Activated T-helper 1 cell treated with anti-CD3 and anti-CD28 coated beads, Interleukin-12 subunit alpha, Interleukin-12 subunit beta, Interleukin-2, Interleukin-4 antibody, amounts not matched to agents 30 ng/mL and 10 ng/mL and 1 ng/mL, durations not matched to agents 14 hours and 24 hours and 36 hours (primary cell): Measurements from ENCODE around the gene DNAJC15. TPM values are rescaled to one million over a fixed set of nuclear protein-coding genes. Genes with fewer than 3 reads are reported as not detected.
A peak's percentile ranks its signal among the peaks of the same experiment; 100 is the strongest.
"Not testable (repeated sequence)": the region's sequence is repeated elsewhere in the genome, so short reads cannot be mapped to it uniquely, and the experiment has no call there.

Experiments used
- DNase-seq: peaks from one replicate; pipeline ENCODE4 v3.0.0; 2021; ENCODE audit warnings: low spot score
- H3K27ac Mint-ChIP-seq: one replicate; pipeline ENCODE4 v1.8.0; 2021; ENCODE audit warnings: mild to moderate bottlenecking, mixed read lengths
- H3K27me3 Mint-ChIP-seq: one replicate; pipeline ENCODE4 v1.8.0; 2022; ENCODE audit warnings: mild to moderate bottlenecking, moderate library complexity, mixed read lengths; ENCODE audit not compliant: insufficient read depth
- H3K36me3 Mint-ChIP-seq: one replicate; pipeline ENCODE4 v1.8.0; 2021; ENCODE audit warnings: low read depth, mixed read lengths
- H3K4me1 Mint-ChIP-seq: one replicate; pipeline ENCODE4 v1.8.0; 2021; ENCODE audit warnings: low read depth, mixed read lengths
- H3K4me3 Mint-ChIP-seq: one replicate; pipeline ENCODE4 v1.8.0; 2021; ENCODE audit warnings: mild to moderate bottlenecking, moderate library complexity, mixed read lengths
- H3K9me3 Mint-ChIP-seq: one replicate; pipeline ENCODE4 v1.8.0; 2021; ENCODE audit warnings: mixed read lengths
- intact Hi-C: fragments of 100-400 bp; cut with micrococcal nuclease; formaldehyde crosslinking; loops from one replicate; pipeline ENCODE4 v1.15.1; 2024
- total RNA-seq: library from RNA; stranded (reverse); gene quantifications from 2 replicates; pipeline ENCODE4 v1.2.3, GENCODE V29; 2022

The DNAJC15 gene
- total RNA-seq, 1 donor from 2014 or later: 20.5 TPM

DNA sequence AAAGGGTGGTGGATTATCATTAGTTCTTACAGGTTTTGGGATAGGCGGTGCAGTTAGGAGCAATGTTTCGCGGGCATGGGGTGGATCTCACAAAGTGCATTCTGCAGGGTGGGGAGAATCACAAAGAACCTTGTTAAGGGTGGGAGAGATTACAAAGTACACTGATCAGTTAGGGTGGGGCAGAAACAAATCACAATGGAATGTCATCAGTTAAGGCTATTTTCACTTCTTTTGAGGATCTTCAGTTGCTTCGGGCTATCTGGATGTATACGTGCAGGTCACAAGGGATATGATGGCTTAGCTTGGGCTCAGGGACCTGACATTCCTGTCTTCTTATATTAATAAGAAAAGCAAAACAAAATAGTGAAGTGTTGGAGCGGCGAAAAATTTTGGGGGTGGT, 36.4 kb downstream of the DNAJC15 start:
- DNase-seq, H3K9me3 Mint-ChIP-seq, H3K27ac Mint-ChIP-seq, H3K27me3 Mint-ChIP-seq, H3K4me3 Mint-ChIP-seq, intact Hi-C loops: not testable (repeated sequence)
- peaks cover 19% of the 10 kb centered on the region for H3K36me3 Mint-ChIP-seq
- H3K4me1 Mint-ChIP-seq: peaks cover 29% of the 10 kb centered on the region

DNA sequence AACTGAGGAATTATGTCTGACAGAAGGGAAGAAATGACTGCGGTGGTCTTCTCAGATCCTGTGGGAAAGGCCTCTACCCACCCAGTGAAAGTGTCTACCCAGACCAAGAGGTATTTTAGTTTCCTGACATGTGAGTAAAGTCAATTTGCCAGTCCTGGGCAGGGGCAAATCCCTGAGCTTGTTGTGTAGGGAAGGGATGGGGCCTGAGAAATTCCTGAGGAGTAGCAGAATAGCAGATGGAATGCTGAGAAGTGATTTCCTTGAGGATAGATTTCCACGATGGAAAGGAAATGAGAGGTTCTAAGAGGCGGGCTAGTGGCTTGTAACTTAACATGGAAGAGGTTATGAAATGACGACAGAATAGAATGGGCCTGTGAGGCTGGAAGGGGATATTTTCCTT, 37.4 kb downstream of the DNAJC15 start:
- DNase-seq, intact Hi-C loops, H3K27me3 Mint-ChIP-seq, H3K4me3 Mint-ChIP-seq, H3K9me3 Mint-ChIP-seq: not testable (repeated sequence)
- Mint-ChIP-seq H3K36me3 (peaks cover 19% of the 10 kb centered on the region), H3K4me1 (peaks cover 29% of the 10 kb centered on the region), H3K27ac (peak overlapping the region; percentile 7)

DNA sequence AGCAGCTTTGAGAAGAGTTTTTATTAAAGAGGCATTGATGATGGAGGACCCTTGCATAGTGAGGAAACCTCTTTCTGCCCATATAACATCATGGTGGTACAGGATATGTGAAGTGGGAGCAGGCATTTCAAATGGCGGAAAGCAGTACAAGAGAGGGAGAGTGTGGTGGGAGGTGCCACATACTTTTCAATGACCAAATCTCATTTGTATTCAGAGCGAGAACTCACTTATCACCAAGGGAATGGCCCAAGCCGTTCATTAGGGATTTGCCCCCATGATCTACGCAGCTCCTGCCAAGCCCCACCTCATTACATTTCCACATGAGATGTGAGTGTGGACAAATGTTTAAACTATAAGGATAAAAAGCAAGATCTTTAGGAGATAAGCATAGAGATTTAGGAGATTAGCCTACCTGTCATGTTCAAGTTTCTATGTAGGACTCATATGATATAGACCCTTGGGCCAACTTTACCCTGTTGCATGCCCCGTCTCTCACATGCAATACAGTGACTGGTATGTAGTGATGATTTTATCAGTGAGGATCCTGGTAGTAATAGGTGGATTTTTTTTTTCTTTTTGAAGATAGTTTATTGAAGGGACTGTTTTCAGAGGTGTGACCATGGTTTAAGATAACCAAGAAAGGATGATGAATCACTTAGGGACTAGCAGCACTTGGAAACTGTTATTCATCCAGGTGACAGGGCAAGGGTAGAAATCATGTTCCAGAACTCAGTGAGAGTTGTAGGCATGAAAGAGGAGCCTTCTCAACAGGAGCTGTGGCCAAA, 38.3 kb downstream of the DNAJC15 start:
- Mint-ChIP-seq H3K27ac (peak overlapping the region; percentile 62), H3K4me3 (no peak overlapping the region), H3K27me3 (no peaks in the 10 kb centered on the region), H3K9me3 (no peaks in the 10 kb centered on the region), H3K36me3 (peaks cover 21% of the 10 kb centered on the region), H3K4me1 (peaks cover 29% of the 10 kb centered on the region)
- DNase-seq: no peak
- intact Hi-C loops: loop anchor here (1.0 kb wide), 1 partner anchor 14 kb away; no protein-coding TSS in a partner anchor

DNA sequence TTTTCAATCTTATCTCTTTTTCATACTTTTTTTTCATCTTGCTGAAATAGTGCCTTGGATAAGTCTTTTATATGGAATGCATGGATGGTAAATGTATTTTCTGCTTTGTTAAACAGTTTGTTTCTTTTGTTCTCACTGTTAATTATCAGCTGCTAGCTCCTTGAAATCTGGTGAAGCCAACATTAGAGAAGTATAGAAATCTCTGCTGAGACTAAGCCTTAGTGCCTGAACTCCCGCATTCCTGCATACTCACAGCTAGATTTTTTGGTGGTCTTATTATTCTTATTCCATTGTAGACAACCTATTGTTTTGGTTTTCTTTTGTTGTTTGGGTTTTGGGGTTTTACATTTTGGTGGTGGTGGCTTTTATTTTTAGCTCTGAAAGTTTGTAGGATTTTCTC, 48.4 kb downstream of the DNAJC15 start:
- Mint-ChIP-seq H3K9me3 (no peaks in the 10 kb centered on the region), H3K4me3 (no peak overlapping the region), H3K27me3 (no peaks in the 10 kb centered on the region), H3K4me1 (peaks cover 36% of the 10 kb centered on the region), H3K36me3 (peaks cover 19% of the 10 kb centered on the region), H3K27ac (no peak overlapping the region)
- no peak for DNase-seq
- intact Hi-C loops: no loop called here

DNA sequence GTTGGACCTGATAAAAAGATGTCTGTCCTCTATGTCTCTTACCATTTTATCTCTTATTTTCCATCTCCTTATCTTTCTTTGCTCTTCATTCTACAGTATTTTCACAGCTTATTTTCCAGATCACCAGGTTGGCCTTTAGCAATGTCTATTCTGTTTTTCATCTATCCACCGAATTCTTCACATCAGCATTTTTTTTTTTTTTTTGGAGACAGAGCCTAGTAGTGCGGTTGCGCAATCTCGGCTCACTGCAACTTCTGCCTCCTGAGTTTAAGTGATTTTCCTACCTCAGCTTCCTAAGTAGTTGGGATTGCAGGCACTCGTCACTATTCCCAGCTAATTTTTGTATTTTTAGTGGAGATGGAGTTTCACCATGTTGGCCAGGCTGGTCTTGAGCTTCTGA, 49.0 kb downstream of the DNAJC15 start:
- no peak for DNase-seq
- H3K9me3 Mint-ChIP-seq: no peaks in the 10 kb centered on the region
- H3K27me3 Mint-ChIP-seq: no peaks in the 10 kb centered on the region
- H3K4me3 Mint-ChIP-seq: no peak overlapping the region
- no peak overlapping the region for H3K27ac Mint-ChIP-seq
- intact Hi-C loops: no loop called here
- H3K36me3 Mint-ChIP-seq: peaks cover 19% of the 10 kb centered on the region
- peaks cover 39% of the 10 kb centered on the region for H3K4me1 Mint-ChIP-seq

DNA sequence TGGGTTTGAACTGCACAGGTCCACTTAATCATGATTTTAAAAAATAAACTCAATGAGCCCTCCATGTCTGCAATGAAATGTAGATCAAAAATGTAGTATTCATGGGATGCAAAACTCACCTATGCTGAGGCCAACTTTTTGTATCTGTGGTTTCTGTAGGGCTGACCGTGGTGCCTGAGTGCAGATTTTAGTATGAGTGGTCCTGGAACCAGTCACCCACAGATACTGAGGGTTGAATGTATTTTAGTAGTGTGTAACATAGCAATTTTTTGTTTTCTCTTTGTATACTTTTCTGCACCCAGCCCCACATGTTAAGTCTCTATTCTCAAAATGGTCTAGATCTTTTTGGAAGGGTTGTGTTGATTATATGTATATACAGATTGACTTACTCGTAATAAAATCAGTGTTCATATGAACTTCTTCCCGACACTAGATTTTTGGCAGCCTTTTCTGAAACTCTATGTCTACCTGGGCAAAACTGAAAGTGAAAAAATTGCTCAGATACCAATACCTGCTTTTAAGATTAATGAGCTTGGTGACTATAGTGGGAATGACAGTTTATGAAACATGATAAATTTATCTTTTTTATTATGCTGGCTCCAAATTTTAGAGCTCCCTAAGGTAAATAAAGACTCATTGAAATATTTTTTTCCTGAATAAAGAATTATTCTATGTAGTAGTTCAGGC, 51.6 kb downstream of the DNAJC15 start:
- intact Hi-C loops: loop anchor here (1.0 kb wide), 1 partner anchor 13 kb away; no protein-coding TSS in a partner anchor
- no peak overlapping the region for H3K4me3 Mint-ChIP-seq
- DNase-seq: no peak
- H3K27ac Mint-ChIP-seq: no peak overlapping the region
- H3K4me1 Mint-ChIP-seq: peaks cover 53% of the 10 kb centered on the region
- no peaks in the 10 kb centered on the region for H3K9me3 Mint-ChIP-seq
- H3K27me3 Mint-ChIP-seq: peaks cover 2% of the 10 kb centered on the region
- H3K36me3 Mint-ChIP-seq: peaks cover 21% of the 10 kb centered on the region

DNA sequence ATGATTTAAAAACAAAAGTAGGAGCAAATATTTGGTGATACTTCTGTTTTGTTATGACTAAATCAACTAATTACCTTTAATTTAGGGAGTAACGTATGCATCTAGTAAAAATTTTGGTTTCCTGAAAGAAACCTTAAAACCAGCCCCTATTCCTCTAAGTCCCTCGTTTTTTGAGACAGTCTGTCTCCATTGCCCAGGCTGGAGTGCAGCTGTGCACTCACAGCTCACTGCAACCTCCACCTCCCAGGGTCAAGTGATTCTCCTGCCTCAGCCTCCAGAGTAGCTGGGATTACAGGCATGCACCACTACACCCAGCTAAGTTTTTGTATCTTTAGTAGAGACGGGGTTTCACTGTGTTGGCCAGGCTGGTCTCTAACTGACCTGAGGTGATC, 52.1 kb downstream of the DNAJC15 start:
- not testable (repeated sequence) for H3K27ac Mint-ChIP-seq, DNase-seq, H3K27me3 Mint-ChIP-seq, H3K9me3 Mint-ChIP-seq, H3K4me3 Mint-ChIP-seq
- H3K36me3 Mint-ChIP-seq: peaks cover 26% of the 10 kb centered on the region
- intact Hi-C loops: loop anchor here (1.0 kb wide), 1 partner anchor 13 kb away; no protein-coding TSS in a partner anchor
- H3K4me1 Mint-ChIP-seq: peaks cover 53% of the 10 kb centered on the region

DNA sequence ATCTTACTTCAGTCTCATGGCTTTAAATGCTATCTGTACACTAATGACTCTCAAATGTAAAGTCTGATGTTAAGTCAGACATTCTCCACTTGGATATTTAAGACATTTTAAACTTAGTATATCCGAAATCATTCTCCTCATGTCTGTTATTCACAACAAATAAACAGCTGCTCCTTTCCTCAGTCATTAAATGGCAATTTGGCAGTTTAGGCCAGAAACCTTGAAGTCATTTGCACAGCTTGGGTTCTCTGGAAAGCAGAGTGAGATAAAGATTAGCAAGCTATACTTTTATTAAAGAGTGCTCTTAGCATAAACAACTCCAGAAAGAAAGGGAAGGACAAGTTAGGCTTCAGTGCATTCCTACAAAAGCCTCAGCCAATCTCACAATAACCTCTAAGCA, 53.7 kb downstream of the DNAJC15 start:
- intact Hi-C loops: no loop called here
- no peak overlapping the region for H3K4me3 Mint-ChIP-seq
- no peak overlapping the region for H3K27ac Mint-ChIP-seq
- peaks cover 2% of the 10 kb centered on the region for H3K27me3 Mint-ChIP-seq
- peaks cover 36% of the 10 kb centered on the region for H3K36me3 Mint-ChIP-seq
- H3K4me1 Mint-ChIP-seq: peaks cover 46% of the 10 kb centered on the region
- H3K9me3 Mint-ChIP-seq: peaks cover 7% of the 10 kb centered on the region
- no peak for DNase-seq

DNA sequence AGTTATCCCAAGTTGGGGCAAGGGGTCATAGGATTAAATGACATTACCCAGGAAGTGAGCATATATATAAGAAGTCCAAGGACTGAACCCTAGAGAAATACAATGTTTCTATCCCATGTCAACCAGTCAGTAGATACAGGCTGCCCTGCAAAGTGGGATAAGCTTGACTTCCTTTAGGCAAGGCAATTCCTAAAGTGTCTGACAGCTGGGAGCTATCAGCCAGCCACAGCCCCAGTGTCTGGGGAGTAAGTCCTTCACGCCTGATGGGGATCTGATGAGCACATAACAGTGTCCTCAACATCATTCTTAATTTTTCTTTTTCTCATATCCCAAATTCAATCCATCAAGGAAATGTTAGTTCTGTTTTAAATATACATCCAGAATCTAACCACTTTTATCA, 54.1 kb downstream of the DNAJC15 start:
- intact Hi-C loops: no loop called here
- Mint-ChIP-seq H3K4me1 (peaks cover 42% of the 10 kb centered on the region), H3K27ac (no peak overlapping the region)

DNA sequence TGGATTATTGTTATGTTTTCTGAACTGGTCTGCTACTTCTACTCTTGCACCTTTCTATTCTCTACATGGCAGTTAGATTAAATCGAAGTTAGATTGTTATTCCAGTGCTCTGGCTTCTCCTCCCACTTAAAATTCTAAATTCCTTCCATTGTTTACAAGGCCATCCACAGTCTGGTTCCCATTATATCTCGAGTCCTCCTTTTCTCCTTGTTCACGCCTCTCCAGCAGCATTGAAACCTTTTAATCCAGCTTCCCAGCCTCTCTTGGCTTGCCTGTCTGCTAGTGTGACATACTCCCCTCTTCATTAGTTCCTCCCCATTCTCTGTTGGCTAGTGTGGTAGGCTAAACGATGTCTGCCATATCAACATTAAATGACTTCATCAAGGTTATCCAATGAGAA, 54.5 kb downstream of the DNAJC15 start:
- Mint-ChIP-seq H3K4me1 (peaks cover 39% of the 10 kb centered on the region), H3K36me3 (peaks cover 33% of the 10 kb centered on the region), H3K27me3 (peaks cover 2% of the 10 kb centered on the region), H3K9me3 (peaks cover 7% of the 10 kb centered on the region), H3K27ac (peak overlapping the region; percentile 30), H3K4me3 (no peak overlapping the region)
- DNase-seq: no peak
- intact Hi-C loops: loop anchor here (2.0 kb wide), 1 partner anchor 81 kb away; no protein-coding TSS in a partner anchor

More for the DNA sequence above, 54.1 kb downstream of the DNAJC15 start:
- Mint-ChIP-seq H3K9me3 (peaks cover 7% of the 10 kb centered on the region), H3K27me3 (peaks cover 2% of the 10 kb centered on the region), H3K4me3 (no peak overlapping the region), H3K36me3 (peaks cover 34% of the 10 kb centered on the region)
- DNase-seq: no peak

DNA sequence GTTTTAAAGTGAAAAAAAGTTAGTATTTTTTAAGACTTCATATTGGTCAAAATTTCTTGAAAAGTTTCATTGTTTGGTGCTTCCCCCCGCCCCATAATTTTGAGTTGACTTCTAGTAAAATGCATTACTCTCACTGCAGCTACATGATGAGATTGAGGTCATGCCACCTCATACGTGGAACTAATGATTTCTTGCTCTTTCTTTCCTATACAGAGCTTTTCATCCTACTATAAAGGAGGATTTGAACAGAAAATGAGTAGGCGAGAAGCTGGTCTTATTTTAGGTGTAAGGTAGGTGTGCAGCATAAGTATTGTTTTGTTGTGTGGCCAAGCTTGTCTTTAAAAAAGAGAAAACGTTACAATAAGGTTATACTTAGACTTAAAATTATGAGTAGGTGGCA, 55.0 kb downstream of the DNAJC15 start:
- Mint-ChIP-seq H3K36me3 (peaks cover 31% of the 10 kb centered on the region), H3K4me3 (no peak overlapping the region), H3K27me3 (peaks cover 2% of the 10 kb centered on the region), H3K27ac (no peak overlapping the region), H3K4me1 (peaks cover 35% of the 10 kb centered on the region), H3K9me3 (peaks cover 7% of the 10 kb centered on the region)
- no peak for DNase-seq
- intact Hi-C loops: loop anchor here (2.0 kb wide), 1 partner anchor 82 kb away; no protein-coding TSS in a partner anchor

DNA sequence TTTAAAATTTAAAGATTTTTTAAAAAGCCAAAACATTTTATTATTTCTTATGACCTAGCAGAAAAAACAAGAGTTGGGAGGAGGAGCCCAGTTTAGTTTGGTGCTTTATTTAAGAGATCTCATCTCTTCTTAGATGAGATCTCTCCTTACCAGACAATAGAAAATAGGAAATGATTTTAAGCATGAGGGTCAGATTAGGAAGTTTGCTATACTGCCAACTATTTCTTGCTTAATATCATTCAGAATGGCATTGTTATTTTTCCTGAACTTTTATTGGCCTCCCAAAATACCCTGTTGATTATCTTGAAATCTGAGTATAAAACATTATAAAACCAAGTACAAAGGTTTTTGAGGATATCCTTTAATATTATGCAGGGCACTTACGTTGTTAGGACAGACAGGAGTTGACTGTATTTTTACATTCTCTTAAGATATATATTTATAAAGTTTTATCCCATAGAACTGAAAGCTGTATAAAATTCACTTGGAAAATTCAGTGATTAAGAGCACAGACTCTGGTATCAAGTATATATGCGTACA, 56.1 kb downstream of the DNAJC15 start:
- intact Hi-C loops: loop anchor here (2.0 kb wide), 1 partner anchor 83 kb away; no protein-coding TSS in a partner anchor
- Mint-ChIP-seq H3K36me3 (peaks cover 31% of the 10 kb centered on the region), H3K4me1 (peaks cover 35% of the 10 kb centered on the region), H3K9me3 (peaks cover 7% of the 10 kb centered on the region), H3K4me3 (no peak overlapping the region), H3K27me3 (peaks cover 2% of the 10 kb centered on the region), H3K27ac (no peak overlapping the region)
- no peak for DNase-seq

DNA sequence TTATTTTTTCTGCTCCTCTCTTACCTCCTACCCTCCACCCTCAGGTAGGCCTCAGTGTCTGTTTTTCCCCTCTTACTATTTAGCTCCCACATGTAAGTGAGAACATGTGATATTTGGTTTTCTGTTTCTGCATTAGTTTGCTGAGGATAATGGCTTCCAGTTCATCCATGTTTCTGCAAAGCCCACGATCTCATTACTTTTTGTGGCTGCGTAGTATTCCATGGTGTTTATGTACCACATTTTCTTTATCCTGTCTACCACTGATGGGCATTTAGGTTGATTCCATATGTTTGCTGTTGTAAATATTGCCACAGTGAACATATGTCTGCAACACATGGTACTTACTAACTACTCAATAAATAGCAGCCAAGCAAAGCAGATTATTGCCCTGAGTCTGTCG, 56.8 kb downstream of the DNAJC15 start:
- peaks cover 29% of the 10 kb centered on the region for H3K36me3 Mint-ChIP-seq
- DNase-seq: no peak
- peaks cover 2% of the 10 kb centered on the region for H3K27me3 Mint-ChIP-seq
- peaks cover 29% of the 10 kb centered on the region for H3K4me1 Mint-ChIP-seq
- intact Hi-C loops: loop anchor here (10.0 kb wide), 1 partner anchor 795 kb away; the partner anchor contains the start of genes CCDC122 and LACC1
- peak overlapping the region; percentile 8 for H3K27ac Mint-ChIP-seq
- H3K4me3 Mint-ChIP-seq: no peak overlapping the region
- H3K9me3 Mint-ChIP-seq: peaks cover 7% of the 10 kb centered on the region
